Measurements from ENCODE around the gene P2RX6.
A peak's percentile ranks its signal among the peaks of the same experiment; 100 is the strongest.
"Not testable (repeated sequence)": the region's sequence is repeated elsewhere in the genome, so short reads cannot be mapped to it uniquely, and the experiment has no call there.

P2RX6 gene

DNA sequence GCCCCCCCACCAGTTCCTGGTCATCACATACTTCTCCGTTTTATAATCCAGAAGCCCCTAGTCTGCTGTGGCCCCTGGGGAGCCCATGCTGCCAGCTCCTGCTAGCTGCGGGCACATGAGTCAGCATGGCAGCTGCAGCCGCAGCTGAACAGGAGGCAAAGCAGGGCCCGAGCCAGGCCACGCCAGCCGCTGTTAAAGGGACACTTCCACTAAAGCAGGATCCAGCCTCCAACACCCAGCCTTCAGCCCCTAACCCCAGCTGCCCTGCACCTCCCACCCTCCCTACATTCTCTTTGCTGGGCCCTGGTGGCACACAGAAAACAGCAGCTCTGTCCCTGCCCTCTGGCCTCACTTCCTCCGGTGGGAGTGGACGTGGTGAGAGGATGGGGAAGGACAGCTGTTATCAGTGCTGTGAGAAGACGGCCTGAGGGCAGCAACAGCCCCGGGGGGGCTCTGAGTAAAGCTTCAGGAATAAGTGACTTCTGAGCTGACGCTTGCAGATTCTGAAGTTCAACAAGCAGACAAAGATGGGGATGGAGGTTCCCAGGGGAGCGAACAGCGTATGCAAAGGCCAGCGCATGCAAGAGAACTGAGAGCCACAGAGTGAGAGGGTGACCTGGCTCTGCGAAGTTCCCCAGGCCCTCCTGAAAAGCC is 30.1 kb downstream of the P2RX6 start:
- Histone ChIP-seq H3K4me1 (ENCODE audit: control insufficient read depth, insufficient read depth, low read length) (peaks cover 13% of the 10 kb centered on the region), H3K9ac (ENCODE audit: low read length) (no peak overlapping the region), H3K9me3 (ENCODE audit: control insufficient read depth, insufficient read depth, low read depth, low read length) (no peaks in the 10 kb centered on the region), H3K27ac (ENCODE audit: low read depth, low read length) (no peak overlapping the region), H3K27me3 (ENCODE audit: control insufficient read depth, insufficient read depth, low read length) (peaks cover 7% of the 10 kb centered on the region; the same call in 1 of the 2 replicates), H3K4me3 (ENCODE audit: low read depth, low read length) (peak overlapping the region; percentile 80), H3K36me3 (ENCODE audit: control insufficient read depth, insufficient read depth, low read length) (no peaks in the 10 kb centered on the region)

DNA sequence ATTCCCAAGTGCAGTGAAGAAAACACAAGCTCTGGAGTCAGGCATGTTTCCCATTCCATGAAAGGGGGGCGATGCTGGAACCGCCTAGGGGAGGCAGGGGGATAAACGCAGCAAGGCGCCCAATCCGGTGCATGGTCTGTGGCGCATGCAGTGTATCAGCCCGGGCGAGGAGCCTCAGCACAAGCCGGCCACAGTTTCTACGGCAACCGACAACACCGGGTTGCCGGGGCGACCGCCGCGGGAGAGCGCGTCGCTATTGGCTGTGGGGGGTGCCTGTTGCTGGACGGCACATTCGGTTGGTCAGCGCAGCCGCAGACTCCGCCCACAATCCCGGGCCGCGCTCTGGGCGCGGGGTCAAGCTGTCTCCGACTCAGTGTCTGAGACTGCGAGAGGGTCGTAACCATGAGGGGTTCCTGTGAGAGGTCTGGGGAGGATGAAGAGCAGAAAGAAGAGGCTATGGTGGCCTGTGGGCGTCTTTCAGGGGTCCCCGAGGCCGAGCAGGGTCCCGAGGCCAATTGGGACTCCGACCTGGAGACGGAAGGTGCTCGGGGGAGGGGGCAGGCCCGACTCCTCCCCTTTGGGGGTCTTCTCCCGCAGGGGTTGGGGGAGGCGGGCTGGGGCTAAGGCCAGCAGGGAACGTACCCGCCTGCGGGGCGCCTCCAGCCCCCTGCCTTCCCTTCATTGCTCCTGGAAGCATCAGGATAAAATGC is 30.8 kb downstream of the P2RX6 start, which contains the start of gene LRRC74B:
TSS of gene LRRC74B (plus strand) at position 362 of the 710 bp plus-strand sequence. CDS start at position 403, 41 bp downstream.
- H3K27ac ChIP-seq (ENCODE audit: low read depth, low read length): no peak within 1 kb of the TSS
- H3K27me3 ChIP-seq (ENCODE audit: control insufficient read depth, insufficient read depth, low read length): peaks cover 7% of the 10 kb centered on the region; the same call in 1 of the 2 replicates
- peaks cover 13% of the 10 kb centered on the region for H3K4me1 ChIP-seq (ENCODE audit: control insufficient read depth, insufficient read depth, low read length)
- H3K36me3 ChIP-seq (ENCODE audit: control insufficient read depth, insufficient read depth, low read length): no peaks in the 10 kb centered on the region
- peak within 1 kb of the TSS; percentile 80 for H3K4me3 ChIP-seq (ENCODE audit: low read depth, low read length)
- no peaks in the 10 kb centered on the region for H3K9me3 ChIP-seq (ENCODE audit: control insufficient read depth, insufficient read depth, low read depth, low read length)
- peak within 1 kb of the TSS; percentile 50 for H3K9ac ChIP-seq (ENCODE audit: low read length)

DNA sequence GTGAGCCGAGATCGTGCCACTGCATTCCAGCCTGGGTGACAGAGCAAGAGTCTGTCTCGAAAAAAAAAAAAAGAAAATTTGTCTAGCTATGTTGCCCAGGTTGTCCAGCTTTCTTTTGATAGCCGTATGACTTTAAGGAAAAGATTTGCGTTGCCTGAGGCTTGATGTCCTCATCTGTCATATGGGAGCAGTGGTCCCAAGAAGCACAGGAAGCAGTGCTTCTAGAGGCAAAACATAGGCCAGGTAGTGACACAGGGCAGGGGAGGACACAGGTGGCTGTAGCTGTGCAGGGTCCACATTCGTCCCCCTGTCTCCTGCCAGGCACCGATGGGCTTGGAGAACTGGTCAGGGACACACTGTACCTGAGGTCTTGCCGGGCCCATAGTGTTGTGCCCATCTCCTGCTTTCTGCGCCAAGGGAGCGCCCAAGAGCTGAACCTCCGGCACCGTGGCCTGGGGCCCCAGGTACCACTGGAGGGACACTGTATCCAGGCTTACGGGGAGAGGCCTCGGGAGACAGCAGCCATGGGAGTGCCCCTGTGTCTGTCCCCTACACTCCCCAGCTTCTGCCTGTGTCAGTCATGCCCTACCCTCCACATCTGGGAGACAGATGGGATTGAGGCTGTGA is 32.2 kb downstream of the P2RX6 start:
- H3K9me3 ChIP-seq (ENCODE audit: control insufficient read depth, insufficient read depth, low read depth, low read length): no peaks in the 10 kb centered on the region
- peaks cover 26% of the 10 kb centered on the region for H3K4me1 ChIP-seq (ENCODE audit: control insufficient read depth, insufficient read depth, low read length)
- no peak overlapping the region for H3K4me3 ChIP-seq (ENCODE audit: low read depth, low read length)
- no peak overlapping the region for H3K9ac ChIP-seq (ENCODE audit: low read length)
- H3K27me3 ChIP-seq (ENCODE audit: control insufficient read depth, insufficient read depth, low read length): peaks cover 7% of the 10 kb centered on the region; the same call in 1 of the 2 replicates
- no peaks in the 10 kb centered on the region for H3K36me3 ChIP-seq (ENCODE audit: control insufficient read depth, insufficient read depth, low read length)
- no peak overlapping the region for H3K27ac ChIP-seq (ENCODE audit: low read depth, low read length)

DNA sequence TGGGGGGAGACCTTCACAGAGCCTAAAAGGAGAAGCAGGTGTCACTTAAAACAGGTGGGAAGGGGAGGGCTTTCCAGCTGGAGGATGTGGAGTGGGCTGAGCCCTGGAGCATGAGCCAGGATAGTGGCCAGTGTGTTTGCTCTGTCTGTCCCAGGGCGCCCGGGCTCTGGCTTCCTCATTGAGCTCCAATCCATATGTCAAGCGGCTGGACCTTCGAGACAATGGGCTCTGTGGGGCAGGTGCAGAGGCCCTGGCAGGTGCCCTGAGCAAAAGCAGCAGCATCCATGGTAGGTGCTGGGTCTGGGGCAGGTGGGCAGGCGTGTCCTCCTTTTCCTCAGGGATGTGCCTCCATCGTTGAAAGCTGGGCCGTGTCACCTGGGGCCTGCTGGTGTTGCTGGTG is 32.8 kb downstream of the P2RX6 start:
- H3K27me3 ChIP-seq (ENCODE audit: control insufficient read depth, insufficient read depth, low read length): peaks cover 7% of the 10 kb centered on the region; the same call in 1 of the 2 replicates
- H3K4me3 ChIP-seq (ENCODE audit: low read depth, low read length): no peak overlapping the region
- no peaks in the 10 kb centered on the region for H3K36me3 ChIP-seq (ENCODE audit: control insufficient read depth, insufficient read depth, low read length)
- no peak overlapping the region for H3K9ac ChIP-seq (ENCODE audit: low read length)
- H3K4me1 ChIP-seq (ENCODE audit: control insufficient read depth, insufficient read depth, low read length): peaks cover 28% of the 10 kb centered on the region
- H3K27ac ChIP-seq (ENCODE audit: low read depth, low read length): no peak overlapping the region
- no peaks in the 10 kb centered on the region for H3K9me3 ChIP-seq (ENCODE audit: control insufficient read depth, insufficient read depth, low read depth, low read length)

DNA sequence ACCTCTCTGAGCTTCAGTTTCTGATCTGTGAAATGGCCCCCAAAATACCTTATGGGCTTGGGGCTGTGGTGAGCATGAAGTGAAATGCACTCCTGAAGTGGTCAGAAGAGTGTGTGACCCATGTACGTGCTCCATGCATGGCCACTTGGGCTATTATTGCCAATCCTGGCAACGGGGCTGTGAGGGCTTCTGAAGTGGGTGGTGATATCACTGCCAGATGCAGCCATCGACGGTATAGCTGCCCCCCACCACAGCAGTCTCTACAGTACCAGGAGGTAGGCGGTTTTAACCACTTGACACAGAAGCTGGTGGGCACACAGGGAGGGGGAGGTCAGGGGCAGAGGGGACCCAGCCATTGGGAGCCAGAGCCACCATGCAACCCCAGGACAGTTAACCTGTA is 33.5 kb downstream of the P2RX6 start:
- not testable (repeated sequence) for H3K27me3 ChIP-seq (ENCODE audit: control insufficient read depth, insufficient read depth, low read length); H3K9ac ChIP-seq (ENCODE audit: low read length); H3K27ac ChIP-seq (ENCODE audit: low read depth, low read length); H3K9me3 ChIP-seq (ENCODE audit: control insufficient read depth, insufficient read depth, low read depth, low read length); H3K36me3 ChIP-seq (ENCODE audit: control insufficient read depth, insufficient read depth, low read length); H3K4me3 ChIP-seq (ENCODE audit: low read depth, low read length)
- peaks cover 28% of the 10 kb centered on the region for H3K4me1 ChIP-seq (ENCODE audit: control insufficient read depth, insufficient read depth, low read length)

DNA sequence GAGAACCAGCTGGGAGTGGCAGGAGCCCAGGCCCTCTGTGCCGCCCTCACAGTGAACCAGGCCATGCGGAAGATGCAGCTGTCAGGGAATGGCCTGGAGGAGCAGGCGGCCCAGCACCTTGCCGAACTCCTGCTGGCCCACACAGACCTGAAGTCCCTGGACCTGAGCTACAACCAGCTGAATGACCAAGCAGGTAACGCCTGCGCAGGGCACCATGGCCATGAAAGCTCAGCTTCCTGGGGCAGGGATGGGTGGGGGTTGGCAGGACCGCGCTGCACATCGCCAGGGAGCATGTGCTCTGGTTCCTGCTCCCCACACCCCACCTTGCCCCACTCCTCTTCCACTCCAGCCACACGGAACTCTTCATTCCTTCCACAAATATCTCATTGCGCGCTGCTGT is 34.0 kb downstream of the P2RX6 start:
- not testable (repeated sequence) for H3K9ac ChIP-seq (ENCODE audit: low read length); H3K4me3 ChIP-seq (ENCODE audit: low read depth, low read length); H3K36me3 ChIP-seq (ENCODE audit: control insufficient read depth, insufficient read depth, low read length); H3K9me3 ChIP-seq (ENCODE audit: control insufficient read depth, insufficient read depth, low read depth, low read length); H3K27ac ChIP-seq (ENCODE audit: low read depth, low read length); H3K27me3 ChIP-seq (ENCODE audit: control insufficient read depth, insufficient read depth, low read length)
- peaks cover 26% of the 10 kb centered on the region for H3K4me1 ChIP-seq (ENCODE audit: control insufficient read depth, insufficient read depth, low read length)

DNA sequence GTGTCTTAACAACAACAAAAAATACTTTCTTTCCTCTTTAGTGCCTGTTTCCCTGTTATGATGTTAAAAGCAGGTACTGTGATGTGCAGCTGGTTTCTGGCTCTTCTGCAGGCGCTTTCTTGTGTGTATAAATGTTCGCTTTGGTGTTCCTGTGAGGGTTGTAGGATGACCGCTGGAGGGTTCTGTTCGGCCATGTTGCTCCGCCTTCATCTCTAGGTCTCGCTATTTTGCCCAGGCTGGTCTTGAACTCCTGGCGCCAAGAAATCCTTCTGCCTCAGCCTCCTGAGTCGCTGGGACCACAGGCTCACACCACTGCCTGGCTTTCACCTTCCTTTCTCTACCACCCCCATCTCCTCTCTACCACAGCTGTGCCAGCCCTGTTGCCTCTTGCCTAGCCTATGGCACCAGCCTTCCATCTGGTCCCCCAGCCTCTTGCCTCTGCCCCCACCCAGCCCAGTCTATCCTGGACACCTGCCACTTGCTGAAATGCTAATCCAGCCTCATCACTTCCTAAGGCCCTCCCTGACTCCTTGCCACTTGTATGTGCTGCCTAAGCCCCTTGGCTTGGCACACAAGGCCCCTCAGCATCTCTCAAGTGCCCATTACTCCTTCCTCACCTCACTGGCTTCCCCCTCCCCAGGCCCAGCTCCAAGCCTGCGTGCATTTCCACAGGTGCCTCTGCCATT is 36.3 kb downstream of the P2RX6 start:
- no peak overlapping the region for H3K9ac ChIP-seq (ENCODE audit: low read length)
- no peak overlapping the region for H3K4me3 ChIP-seq (ENCODE audit: low read depth, low read length)

DNA sequence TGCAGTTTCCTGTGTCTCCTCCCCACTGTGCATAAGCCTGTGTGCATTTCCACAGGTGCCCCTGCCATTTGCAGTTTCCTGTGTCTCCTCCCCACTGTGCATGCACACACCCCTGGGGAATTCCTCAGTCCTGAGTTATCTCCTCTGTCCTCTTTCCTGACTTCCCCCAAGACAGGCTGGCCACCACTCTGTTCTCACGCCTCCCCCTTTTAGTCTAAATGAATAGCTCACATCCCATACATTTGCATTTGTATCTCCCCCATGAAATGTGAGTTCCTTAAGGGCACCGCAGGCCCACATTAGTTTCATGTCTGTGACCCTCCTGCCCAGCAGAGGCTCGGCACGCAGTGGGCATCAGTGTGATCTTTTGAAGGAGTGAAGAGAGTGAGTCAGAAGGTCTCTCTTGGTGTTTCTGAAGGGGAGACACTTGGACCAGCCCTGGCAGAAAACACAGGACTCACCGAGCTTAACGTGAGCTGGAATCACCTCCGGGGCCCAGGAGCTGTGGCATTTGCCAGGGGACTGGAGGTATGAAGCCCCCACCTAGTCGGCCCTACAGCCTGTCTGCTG is 37.0 kb downstream of the P2RX6 start:
- peaks cover 35% of the 10 kb centered on the region for H3K4me1 ChIP-seq (ENCODE audit: control insufficient read depth, insufficient read depth, low read length)
- no peak overlapping the region for H3K9ac ChIP-seq (ENCODE audit: low read length)
- peaks cover 3% of the 10 kb centered on the region; the same call in 1 of the 2 replicates for H3K27me3 ChIP-seq (ENCODE audit: control insufficient read depth, insufficient read depth, low read length)
- H3K9me3 ChIP-seq (ENCODE audit: control insufficient read depth, insufficient read depth, low read depth, low read length): no peaks in the 10 kb centered on the region
- no peak overlapping the region for H3K4me3 ChIP-seq (ENCODE audit: low read depth, low read length)
- H3K36me3 ChIP-seq (ENCODE audit: control insufficient read depth, insufficient read depth, low read length): no peaks in the 10 kb centered on the region
- H3K27ac ChIP-seq (ENCODE audit: low read depth, low read length): no peak overlapping the region

More for the DNA sequence above, 36.3 kb downstream of the P2RX6 start:
- H3K9me3 ChIP-seq (ENCODE audit: control insufficient read depth, insufficient read depth, low read depth, low read length): no peaks in the 10 kb centered on the region
- no peak overlapping the region for H3K27ac ChIP-seq (ENCODE audit: low read depth, low read length)
- H3K36me3 ChIP-seq (ENCODE audit: control insufficient read depth, insufficient read depth, low read length): no peaks in the 10 kb centered on the region
- no peaks in the 10 kb centered on the region; the same call in 1 of the 2 replicates for H3K27me3 ChIP-seq (ENCODE audit: control insufficient read depth, insufficient read depth, low read length)
- H3K4me1 ChIP-seq (ENCODE audit: control insufficient read depth, insufficient read depth, low read length): peaks cover 29% of the 10 kb centered on the region

DNA sequence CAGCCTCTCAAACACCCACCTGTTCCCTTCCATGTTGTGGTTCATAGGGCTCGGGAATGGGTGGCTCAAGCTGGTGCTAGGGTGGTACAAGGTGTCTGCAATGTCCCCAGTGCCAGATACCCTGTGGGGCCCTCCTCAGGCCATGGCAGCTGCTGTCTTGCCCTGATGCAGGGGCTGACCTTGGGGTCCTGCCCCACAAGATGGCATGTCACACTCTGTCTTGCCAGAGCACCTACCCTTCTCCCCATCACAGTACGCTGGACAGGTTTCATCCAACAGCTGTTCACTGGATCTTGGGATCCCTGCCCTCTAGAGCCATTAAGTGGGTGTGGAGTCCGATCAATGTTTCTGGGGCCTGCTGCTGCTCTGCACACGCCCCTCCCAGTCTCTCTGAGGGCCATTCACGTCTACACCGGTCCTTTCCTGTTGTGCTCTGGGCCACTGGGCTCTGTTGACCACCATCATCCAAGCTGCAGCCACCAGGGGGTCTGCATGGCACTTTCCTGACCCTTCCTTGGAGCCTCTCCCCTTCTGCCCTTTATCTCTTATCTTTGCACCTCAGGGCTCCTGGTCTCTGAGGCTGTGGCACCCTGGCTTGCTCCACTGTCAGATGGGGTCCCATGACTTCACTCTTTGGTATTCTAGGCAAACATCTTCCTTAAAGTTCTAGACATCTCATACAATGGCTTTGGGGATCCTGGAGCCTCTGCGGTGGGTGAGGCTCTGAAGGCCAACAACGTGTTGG is 37.9 kb downstream of the P2RX6 start:
- no peaks in the 10 kb centered on the region for H3K9me3 ChIP-seq (ENCODE audit: control insufficient read depth, insufficient read depth, low read depth, low read length)
- no peaks in the 10 kb centered on the region for H3K36me3 ChIP-seq (ENCODE audit: control insufficient read depth, insufficient read depth, low read length)
- no peak overlapping the region for H3K9ac ChIP-seq (ENCODE audit: low read length)
- H3K27me3 ChIP-seq (ENCODE audit: control insufficient read depth, insufficient read depth, low read length): peaks cover 3% of the 10 kb centered on the region; the same call in 1 of the 2 replicates
- H3K27ac ChIP-seq (ENCODE audit: low read depth, low read length): no peak overlapping the region
- H3K4me3 ChIP-seq (ENCODE audit: low read depth, low read length): no peak overlapping the region
- H3K4me1 ChIP-seq (ENCODE audit: control insufficient read depth, insufficient read depth, low read length): peaks cover 35% of the 10 kb centered on the region

DNA sequence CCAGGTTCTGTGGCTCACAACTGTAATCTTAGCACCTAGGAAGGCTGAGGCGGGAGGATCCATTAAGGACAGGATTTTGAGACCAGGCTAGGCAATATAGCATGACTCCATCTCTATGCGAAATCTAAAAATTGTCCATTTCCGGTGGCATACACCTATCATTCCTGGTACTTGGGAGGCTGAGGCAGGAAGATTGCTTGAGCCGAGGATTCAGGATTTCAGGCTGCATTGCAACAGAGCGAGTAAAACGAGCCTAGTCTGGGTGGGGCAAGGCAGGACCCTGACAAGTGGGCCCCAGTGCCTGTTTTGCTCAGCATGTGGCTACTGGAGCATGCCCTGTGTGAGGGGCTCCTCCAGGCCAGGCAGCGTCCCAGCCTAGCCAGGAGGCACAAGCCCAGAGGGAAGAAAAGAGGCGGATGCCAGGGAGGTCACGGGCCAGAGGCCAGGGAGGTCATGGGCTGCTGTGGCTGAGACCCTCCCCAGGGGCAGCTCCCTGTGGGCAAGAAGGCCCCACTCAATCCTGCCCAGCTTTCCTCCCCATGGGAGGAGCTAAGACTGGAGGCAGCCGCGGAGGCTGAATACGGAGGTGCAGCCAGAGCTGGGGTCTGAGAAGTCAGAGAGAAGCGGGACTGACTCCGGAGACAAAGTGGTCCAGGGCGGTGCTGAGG is 39.2 kb downstream of the P2RX6 start:
- no peak overlapping the region for H3K9ac ChIP-seq (ENCODE audit: low read length)

More for the DNA sequence above, 39.2 kb downstream of the P2RX6 start:
- no peak overlapping the region for H3K4me3 ChIP-seq (ENCODE audit: low read depth, low read length)
- no peaks in the 10 kb centered on the region for H3K9me3 ChIP-seq (ENCODE audit: control insufficient read depth, insufficient read depth, low read depth, low read length)
- no peaks in the 10 kb centered on the region for H3K36me3 ChIP-seq (ENCODE audit: control insufficient read depth, insufficient read depth, low read length)
- H3K27ac ChIP-seq (ENCODE audit: low read depth, low read length): no peak overlapping the region
- H3K27me3 ChIP-seq (ENCODE audit: control insufficient read depth, insufficient read depth, low read length): peaks cover 3% of the 10 kb centered on the region; the same call in 1 of the 2 replicates
- H3K4me1 ChIP-seq (ENCODE audit: control insufficient read depth, insufficient read depth, low read length): peaks cover 35% of the 10 kb centered on the region

Measured in HUES6 (cell line).